Hematopoietic multipotent progenitor cell treated with erythropoietin and hydrocortisone succinate and interleukin-3 and kit ligand, for 17 days (in vitro differentiated cells): Measurements from ENCODE around the gene FAM83F.
"Not testable (repeated sequence)": the region's sequence is repeated elsewhere in the genome, so short reads cannot be mapped to it uniquely, and the experiment has no call there.

Experiments used
- DNase-seq: peaks from one replicate; pipeline ENCODE4 v3.0.0-alpha.2; 2015; ENCODE audit warnings: low spot score

The FAM83F gene

DNA sequence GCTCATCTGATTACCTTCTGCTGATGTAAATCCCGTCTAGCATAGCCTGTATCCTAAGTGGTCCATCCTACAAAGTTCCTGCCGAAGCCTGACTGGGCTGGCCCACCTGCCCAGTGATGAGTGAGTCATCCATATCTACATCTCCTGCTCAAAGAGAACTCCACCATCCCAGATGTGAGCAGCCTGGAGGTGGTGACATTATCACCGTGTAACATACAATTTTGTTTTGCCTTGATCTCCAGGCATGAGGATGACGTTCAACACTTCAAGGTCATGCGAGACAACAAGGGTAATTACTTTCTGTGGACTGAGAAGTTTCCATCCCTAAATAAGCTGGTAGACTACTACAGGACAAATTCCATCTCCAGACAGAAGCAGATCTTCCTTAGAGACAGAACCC lies 29.0 kb upstream of the FAM83F start:
- DNase-seq = peak; percentile 76

DNA sequence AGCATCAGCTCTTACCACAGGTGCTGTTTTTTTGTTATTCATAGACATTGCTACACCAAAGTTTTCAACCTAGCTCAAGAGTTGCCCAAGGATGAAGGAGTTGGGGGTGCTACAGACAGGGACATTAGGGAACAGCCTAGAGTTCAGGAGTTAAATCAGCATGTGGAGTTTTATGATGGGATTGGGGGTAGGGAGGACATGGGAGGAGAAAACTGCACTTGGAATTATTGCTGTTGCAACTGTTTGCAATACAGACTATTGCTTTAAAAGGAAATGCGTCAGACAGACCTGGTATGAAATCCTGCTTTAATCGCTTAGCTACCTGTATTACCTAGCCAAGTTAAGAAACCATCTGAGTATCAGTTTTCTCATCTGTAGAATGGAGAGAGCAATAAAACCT lies 28.3 kb upstream of the FAM83F start:
- peak; percentile 49 for DNase-seq

DNA sequence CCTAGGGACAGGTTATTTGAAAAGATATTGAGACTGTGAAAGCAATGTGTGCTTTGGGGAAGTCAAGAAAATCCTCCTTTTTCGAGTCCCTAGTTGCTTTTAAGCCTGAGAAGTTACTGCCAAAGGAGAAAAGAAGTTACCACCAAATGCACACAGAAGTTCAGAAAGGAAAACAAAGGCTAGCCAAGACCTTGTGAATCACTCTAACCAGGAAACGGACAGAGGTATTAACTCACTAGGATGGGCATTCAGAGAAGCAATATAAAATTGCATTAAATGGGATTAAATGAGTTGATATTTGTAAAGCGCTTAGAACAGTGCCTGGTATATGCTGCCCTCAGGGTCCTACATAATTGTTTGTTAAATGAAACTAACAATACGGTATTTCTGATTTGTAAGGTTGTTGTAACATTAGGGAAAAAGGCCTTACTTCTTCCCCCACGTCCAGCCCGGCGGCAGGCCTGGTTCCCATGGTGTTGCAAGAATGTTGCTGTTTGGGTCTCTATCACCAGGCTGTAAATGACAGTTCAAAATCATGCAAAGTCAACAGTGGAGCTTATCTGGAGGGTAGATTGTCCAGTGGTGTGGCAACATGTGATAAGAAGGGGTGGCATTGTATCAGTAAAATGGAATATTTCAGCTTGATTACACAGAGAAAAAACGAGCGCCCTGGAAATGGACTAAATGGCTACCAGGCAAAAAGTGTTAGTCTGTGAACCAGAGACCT lies 27.5 kb upstream of the FAM83F start:
- DNase-seq = peak; percentile 68

DNA sequence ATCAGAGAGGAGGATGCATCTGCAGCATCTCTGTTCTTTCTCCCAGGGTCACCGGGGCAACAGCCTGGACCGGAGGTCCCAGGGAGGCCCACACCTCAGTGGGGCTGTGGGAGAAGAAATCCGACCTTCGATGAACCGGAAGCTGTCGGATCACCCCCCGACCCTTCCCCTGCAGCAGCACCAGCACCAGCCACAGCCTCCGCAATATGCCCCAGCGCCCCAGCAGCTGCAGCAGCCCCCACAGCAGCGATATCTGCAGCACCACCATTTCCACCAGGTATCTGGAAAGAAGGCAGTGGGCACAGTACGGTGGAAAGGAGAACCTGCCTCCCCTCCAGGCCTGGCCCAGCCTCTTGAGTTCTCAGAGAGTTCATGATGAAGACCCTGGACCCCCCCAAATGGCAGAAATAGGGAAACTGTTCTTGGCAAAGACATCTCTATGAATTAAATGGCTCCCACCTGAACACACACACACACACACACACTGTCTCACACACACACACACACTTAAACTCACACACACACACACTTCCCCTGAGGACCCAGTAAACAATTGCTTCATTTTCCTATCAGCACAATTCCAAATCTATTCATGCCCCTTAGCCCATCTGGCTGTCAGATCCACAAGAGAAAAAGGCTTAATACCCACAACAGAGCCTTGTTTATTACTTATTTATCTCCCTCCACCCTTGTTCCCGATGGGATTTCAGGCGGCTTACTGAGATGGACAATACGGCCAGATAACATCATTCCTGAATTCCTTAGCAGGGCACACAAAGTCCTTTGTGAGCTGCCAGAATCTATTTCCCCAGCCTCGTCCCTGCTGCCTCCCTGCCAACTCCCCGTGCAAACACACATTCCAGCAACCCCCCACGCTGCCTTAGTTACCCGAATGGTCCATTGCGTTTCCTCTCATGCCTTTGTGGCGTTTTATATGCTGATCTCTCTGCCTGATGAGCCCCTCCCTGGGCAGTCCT lies 26.5 kb upstream of the FAM83F start:
- no peak for DNase-seq

DNA sequence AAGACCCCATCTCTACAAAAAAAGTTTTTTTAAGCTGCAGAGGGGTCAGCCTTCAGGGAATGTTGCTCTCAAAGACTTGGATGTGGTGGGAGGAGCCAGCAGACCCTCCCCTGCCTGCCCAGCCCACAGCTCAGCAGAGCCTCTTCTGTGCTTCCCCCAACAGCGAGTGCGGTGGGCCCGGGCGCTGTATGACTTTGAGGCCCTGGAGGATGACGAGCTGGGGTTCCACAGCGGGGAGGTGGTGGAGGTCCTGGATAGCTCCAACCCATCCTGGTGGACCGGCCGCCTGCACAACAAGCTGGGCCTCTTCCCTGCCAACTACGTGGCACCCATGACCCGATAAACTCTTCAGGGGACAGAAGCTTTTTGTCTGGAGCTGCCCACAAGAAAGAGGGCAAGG lies 24.0 kb upstream of the FAM83F start:
- DNase-seq = no peak

DNA sequence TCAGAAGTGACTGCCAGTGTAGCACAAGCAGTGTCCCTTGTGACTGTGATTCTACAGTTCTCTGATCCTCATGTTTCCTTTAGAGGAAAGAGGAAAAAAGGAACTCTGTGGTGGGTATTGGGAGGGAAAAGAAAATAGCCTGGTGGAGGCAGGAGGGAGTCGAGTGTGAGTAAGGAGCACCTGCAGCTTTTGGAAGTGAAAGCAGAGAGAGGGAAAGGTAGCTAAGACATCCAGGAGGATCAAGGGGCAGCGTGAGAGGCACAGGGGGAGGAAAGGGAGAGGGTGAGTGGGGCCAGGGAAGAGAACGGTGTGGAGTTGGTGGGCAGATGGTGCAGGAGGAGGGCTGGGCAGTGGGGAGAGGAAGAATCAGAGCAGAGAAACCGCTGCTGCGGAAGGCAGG lies 22.1 kb upstream of the FAM83F start:
- DNase-seq = no peak

DNA sequence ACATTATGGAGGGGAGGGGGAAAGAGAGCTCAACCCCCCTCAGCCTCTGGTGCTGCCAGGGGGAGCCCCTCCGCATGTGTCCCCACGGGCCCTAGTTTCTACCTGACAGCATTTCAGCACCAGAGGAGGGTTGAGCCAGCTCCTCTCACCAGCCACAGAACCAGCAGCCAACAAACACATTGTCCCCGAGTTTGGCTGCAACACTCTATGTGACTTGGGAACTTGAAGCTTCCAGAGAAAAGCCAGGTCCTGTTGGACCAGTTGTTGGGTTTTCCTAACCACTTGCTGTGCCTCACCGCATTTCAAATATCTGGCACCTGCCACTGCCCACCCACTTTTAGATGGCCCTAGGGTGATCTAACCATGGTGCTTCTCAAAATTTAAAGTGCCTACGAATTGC lies 21.1 kb upstream of the FAM83F start:
- DNase-seq = no peak

DNA sequence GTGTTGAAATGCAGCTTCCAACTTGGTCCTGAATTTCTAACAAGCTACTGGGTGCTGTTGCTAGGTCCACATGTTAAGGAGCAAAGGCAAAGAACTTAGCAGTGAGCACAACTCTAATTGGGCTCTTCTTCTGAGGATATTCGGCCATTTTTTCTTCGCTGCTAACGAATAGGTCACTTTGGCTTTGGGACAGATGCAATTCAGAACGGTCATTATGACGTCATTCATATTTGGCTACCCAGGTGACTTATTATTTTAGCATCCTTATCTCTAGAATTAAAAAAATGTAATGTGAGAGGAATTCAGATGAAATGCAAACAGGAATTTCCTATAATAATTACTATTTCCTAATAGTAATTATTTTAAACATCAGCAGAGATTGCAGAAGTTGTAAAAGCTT lies 20.7 kb upstream of the FAM83F start:
- DNase-seq = no peak

DNA sequence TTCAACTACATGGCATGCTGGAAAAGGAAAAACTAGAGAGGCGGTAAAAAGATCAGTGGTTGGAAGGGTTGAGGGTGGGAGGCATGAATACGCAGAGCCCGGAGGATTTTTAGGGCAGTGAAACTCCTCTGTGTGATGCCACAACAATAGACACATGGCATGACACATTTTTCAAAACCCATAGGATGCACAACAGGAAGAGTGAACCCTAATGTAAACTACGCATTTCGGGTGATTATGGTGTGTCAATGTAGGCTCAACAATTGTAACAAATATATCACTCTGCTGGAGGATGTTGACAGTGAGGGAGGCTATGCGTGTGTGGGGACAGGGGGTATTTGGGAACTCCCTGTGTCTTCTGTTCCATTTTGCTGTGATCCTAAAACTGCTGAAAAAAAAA lies 15.7 kb upstream of the FAM83F start:
- DNase-seq = no peak

DNA sequence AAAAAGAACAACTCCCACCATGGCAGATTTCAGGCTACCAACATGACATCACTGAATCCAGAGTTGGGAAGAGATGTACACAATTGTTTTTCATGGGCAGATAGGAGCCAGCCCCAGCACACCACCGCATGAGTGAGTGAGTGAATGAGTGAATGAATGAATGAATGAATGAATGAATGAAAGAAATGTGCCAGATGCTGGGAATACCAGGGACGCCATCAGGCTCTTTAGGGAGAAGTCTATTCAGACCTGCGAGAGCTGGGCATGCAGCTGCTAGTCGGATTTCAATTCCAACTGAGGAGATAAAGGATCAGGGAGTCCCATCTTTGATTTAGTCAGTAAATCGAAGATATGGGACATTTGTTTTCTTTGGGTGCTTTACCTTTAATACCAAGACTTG lies 15.3 kb upstream of the FAM83F start:
- no peak for DNase-seq

DNA sequence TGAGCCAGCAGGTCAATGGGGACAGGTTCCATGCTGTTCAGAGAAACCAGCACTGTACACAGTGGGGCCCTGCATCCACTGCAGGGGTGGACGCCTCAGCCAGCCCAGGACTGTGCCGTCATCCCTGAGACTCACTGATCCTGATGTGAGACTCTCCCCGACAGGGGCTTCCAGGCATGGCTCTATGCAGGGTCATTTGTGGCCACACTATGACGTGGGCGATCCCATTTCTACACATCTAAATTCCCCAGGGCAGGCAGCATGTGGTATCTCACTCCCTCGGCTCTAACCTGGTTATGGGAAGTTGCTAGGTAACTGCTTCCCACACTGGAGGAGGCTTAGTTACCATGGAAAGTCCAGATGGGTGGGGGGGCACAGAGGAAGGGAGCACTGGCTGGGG lies 14.2 kb upstream of the FAM83F start:
- DNase-seq = no peak

DNA sequence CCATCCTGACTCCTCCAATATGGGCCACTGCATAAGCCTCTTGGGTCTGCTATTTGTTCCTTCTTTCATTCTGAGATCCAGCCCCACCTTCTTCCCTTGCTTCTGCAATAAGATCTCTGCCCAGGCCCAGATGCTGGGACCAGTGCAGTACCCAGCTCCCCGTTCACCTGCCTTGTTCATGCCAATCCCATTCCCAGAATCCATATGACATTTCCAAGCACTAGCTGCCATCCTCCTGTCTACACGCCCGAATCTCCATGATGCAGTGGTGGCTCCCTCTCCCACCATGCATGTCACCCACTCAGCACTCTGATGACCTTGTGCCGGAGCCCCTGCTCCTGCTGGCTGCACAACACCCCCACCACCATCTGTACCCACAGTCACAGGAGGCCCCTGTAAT lies 11.4 kb upstream of the FAM83F start:
- no peak for DNase-seq

DNA sequence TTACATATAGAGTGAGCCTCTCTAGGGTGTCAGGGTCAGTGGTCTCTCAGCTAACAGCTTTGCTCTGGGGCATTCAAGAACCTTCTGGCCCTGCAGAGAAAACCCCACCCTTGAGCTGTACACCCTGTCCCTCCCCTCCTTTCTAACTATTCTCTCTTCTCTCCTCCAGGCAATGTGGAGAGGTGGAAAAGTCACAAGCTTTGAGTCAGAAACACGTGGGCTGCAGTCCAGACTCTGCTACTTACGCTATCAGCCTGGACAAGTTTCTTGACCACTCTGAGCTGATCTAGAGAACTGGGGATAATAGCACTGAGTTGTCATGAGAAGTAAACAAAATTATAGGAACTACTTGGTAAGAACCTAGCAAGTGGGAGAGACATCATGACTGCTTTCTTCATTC lies 10.7 kb upstream of the FAM83F start:
- DNase-seq = no peak

DNA sequence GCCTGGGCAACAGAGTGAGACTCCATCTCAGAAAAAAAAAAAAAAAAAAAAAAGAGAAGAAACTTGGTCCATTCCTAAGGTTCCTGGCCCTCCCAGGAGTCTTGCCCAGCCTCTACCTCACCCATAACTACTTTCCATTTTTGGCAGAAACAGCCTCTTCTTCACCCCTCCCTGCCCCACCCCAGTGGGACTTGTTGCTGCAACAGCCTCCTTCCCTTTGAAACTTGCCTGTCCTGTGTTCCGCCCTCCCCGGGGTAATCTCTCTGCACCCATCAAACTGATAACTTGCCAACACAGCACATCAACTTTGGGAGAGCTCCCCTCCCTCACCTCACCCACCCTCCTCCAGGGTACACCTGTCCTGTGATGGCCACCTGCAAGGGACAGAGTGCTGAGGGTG lies 10.0 kb upstream of the FAM83F start:
- DNase-seq = peak; percentile 65

DNA sequence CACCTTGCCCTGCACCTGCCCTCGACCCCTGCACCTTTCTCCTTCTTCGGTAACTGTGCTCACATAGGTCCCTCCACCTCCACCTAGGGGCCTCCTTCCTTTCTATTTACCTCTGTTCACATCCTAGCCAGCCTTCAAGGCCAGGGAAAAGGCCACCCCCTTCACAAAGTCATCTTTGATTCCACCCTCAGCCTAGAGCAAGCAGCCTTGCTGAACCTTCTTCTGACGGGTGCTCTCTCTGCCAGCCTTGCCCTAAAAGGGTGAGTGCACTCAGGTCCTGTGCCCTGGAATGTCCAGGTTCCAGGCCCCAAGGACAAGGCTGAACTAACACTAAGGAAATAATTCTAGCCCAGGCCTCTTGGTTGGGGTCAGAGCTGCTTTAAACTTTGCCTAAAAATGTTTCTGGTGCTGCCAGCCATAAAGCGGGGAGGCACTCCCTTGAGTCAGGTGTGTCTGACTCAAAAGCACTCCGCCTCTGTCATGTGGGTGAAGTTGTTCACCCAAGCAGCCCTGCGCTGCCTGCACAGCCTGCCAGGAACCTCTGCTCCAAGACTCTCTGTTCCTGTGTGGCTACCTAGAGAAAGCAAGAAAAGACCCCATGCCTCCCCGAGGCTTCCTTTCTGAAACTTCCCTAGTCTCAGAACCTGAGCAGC lies 9.2 kb upstream of the FAM83F start:
- DNase-seq = peak; percentile 55

DNA sequence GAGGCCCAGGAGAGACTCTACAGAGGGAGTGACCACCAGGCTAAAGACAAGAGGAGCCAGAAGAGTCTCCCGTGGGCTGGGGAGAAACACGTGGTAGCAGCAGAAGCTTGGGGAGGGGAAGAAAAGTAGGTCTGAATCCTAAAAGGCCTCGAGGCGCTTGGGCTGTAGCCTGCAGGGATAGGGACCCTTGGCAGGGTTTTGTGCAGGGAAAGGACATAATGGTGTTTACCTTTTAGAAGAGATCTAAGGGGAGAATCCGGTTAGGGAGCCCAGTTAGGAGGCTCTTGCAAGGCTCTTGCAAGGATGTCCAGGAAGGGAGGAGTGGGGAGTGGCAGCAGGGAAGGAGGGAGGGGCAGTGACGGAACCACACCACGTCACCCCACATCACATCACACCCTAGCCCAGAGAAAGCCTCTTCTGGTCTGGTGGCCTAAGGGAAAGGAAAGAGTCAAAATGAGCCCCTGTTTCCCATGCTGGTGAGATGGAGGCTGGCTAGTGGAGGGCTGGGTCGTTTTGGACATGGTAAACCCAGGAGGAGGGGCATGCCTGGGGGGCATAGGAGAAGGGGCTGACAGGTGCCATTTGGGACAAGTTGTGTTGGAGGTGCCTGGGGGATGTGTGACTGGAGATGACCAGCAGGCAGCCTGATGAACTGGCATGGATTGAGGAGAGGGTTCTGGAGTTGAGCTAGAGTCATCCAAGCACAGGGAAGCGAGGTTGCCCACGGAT lies 6.2 kb upstream of the FAM83F start:
- DNase-seq = peak; percentile 70

DNA sequence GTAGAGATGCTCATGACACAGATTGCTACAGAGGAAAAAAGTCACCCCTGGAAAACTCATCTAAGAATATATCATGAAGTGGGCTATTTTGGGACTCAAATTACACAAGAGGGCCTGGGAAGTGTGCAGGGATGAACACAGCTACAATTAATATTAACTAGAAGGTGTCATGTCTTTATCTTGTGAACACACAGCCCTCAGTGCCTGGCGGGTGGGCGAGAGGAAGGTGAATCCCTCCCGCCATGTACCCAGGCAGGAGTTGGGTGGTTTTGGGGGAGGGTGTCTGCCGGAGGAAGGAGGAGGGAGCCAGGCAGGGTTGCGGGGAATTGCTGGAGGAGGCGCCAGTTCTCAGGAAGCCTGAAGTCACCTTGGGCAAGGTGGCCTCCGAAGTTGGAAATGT lies 5.1 kb upstream of the FAM83F start:
- DNase-seq = no peak

DNA sequence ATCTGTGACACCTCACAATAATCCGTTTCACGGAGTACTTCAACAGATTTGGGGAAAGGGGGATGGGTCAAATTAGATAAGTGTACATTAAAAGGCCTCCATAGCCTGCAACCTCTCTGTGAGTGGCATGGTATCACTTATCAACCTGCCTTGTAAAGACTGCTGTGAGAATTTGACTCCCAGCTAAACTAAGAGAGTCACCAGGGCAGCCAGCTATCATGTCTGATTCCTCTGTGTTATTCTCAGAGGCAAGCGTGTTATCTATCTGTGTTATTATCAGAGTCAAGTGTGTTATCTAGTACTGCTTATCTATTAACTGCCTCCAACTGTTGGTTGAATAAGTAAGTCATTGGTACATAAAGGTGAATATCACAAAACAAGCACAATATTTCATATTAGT lies 4.1 kb upstream of the FAM83F start:
- peak; percentile 44 for DNase-seq

DNA sequence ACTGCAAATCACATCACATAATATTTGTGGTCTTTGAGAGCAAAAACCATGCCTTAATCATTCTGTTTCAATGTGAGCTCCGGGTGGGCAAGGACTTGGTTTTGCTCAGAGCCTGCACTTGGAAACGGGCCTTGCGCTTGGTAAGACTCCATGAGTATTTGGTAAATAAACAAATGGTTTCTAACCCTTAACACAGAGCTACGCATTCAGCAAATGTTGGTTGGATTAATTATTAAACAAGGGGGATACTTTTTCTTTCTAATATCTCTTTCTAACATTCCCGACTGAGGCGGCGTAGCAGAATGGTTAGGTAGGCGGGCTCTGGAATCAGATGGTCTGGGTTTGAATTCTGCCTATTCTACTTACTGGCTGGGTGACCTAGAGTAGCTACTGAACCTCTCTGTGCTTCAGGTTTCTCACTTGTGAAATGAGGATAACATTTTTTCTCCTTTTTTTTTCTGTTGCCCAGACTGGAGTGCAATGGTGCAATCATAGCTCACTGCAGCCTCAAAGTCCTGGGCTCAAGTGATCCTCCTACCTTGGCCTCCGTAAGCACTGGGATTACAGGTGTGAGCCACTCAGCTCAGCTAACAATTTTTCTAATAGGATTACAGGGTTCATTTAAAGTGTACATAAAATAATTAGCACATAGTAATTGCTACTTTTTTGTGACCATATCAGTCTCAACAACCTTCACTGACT lies 3.4 kb upstream of the FAM83F start:
- DNase-seq = no peak

DNA sequence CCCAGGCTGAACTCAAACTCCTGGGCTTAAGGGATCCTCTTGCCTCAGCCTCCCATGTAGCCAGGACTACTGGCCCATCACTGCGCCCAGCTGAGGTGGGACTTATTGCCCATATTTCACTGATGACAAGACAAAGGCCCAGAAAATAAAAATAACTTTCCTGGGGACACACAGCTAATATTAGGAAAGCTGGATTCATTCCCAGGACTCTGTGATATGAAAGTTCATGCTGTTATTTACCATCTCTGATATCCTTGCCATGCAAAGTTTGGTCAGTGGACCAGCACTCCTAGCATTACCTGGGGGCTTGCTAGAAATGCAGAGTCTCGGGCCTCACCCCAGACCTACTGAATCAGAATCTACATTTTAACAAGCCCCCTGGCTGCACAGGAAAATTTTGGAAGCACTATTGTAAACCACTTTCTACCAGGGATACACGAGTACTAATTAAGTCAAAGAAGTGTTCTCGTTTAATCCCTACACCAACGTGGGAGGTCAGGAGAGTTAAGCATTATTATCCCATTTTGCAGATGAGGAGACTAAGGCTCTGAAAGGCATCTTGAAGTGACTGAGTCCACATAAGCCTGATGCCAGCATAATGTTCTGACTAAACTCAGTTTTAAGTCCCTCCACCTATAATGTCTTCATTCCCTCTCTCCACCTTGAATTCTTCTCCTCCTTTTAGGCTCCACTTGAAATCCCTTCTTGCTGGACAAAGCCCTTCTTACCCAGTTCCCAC lies 2.5 kb upstream of the FAM83F start:
- DNase-seq = no peak

DNA sequence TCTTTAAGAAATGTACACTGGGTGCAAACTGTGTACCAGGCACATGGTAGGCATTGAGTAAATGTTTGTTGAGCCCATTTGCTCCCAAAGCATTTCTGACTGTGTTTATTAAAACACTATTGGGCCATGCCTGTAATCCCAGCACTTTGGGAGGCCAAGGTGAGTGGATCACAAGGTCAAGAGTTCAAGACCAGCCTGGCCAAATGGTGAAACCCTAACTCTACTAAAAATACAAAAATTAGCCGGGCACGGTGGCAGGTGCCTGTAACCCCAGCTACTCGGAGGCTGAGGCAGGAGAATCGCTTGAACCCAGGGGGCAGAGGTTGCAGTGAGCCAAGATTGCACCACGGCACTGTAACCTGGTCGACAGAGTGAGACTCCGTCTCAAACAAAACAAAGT lies 1.9 kb upstream of the FAM83F start:
- not testable (repeated sequence) for DNase-seq
